GM12801 (cell line): ENCODE measurements around the gene CCDC179.

Source experiments
- CTCF ChIP-seq: IDR thresholded peaks from one replicate; pipeline ENCODE4 v1.5.1; 2011; ENCODE audit warnings: control low read depth; ENCODE audit not compliant: insufficient read length; ENCODE audit errors: extremely low read depth

CCDC179 gene

GRCh38 chr11:22860241-22860640 is at the start of gene CCDC179:
TSS of gene CCDC179 (minus strand) at chr11:22860474. CDS start at chr11:22860421, 53 bp downstream.
- no peak for TF ChIP-seq CTCF

GRCh38 chr11:22903782-22904181 is 43.5 kb upstream of the CCDC179 start:
- no peak for TF ChIP-seq CTCF

- TF ChIP-seq CTCF: no peak
These were observed 41.3 kb upstream of the CCDC179 start for GRCh38 chr11:22901603-22902002.

GRCh38 chr11:22900764-22901486 is 40.7 kb upstream of the CCDC179 start:
- TF ChIP-seq CTCF: no peak

GRCh38 chr11:22898036-22898435 is 37.8 kb upstream of the CCDC179 start:
- no peak for TF ChIP-seq CTCF

GRCh38 chr11:22890227-22890626 is 30.0 kb upstream of the CCDC179 start:
- no peak for TF ChIP-seq CTCF

- no peak for TF ChIP-seq CTCF
These were observed 23.9 kb upstream of the CCDC179 start for GRCh38 chr11:22884217-22884616.
